GM10248 (cell line): ENCODE measurements around the gene CCR8.
"Not testable (repeated sequence)": the region's sequence is repeated elsewhere in the genome, so short reads cannot be mapped to it uniquely, and the experiment has no call there.

ENCODE experiments used
- CTCF ChIA-PET: fragments of 300-600 bp; sonication (Branson Sonifier 250); formaldehyde crosslinking; extraction: SDS; loops from one replicate; lab custom pipeline; 2021; ENCODE audit warnings: antibody characterized with exemption; lab: Yijun Ruan, JAX
- POLR2A ChIA-PET: fragments of 350-650 bp; sonication (Branson Sonifier 250); formaldehyde crosslinking; extraction: SDS; loops from one replicate; lab custom pipeline; 2020; ENCODE audit warnings: antibody characterized with exemption; lab: Yijun Ruan, JAX
- DNase-seq: peaks from one replicate; pipeline ENCODE4 v3.0.0; 2012; ENCODE audit errors: extremely low spot score
- TF ChIP-seq, protein P1 (sequence below): IDR thresholded peaks from 2 replicates; pipeline ENCODE4 v1.5.1; 2012; ENCODE audit warnings: mild to moderate bottlenecking, low read depth; ENCODE audit errors: extremely low read depth, missing control alignments, control extremely low read depth

The CCR8 gene

DNA sequence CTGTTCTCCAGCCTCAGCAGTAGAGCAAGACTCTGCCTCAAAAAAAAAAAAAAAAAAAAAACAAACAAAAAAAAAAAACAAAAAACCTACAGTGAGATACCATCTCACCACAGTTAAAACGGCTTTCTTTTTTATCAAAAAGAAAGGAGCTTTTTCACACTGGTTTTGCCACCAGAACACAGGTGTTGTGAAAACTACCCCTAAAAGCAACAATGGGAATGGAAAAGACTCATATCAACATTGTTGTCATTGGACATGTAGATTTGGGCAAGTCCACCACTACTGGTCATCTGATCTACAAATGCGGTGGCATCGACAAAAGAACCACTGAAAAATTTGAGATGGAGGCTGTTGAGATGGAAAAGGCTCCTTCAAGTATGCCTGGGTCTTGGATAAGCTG is 28.8 kb downstream of the CCR8 start:
- POLR2A ChIA-PET, result no interaction called here
- CTCF ChIA-PET, result interaction anchor here (1.2 to 2.0 kb wide), 2 partner anchors 20 to 70 kb away, joined by 3 to 7 read pairs; no protein-coding TSS in a partner anchor
- TF ChIP-seq, protein P1, sequence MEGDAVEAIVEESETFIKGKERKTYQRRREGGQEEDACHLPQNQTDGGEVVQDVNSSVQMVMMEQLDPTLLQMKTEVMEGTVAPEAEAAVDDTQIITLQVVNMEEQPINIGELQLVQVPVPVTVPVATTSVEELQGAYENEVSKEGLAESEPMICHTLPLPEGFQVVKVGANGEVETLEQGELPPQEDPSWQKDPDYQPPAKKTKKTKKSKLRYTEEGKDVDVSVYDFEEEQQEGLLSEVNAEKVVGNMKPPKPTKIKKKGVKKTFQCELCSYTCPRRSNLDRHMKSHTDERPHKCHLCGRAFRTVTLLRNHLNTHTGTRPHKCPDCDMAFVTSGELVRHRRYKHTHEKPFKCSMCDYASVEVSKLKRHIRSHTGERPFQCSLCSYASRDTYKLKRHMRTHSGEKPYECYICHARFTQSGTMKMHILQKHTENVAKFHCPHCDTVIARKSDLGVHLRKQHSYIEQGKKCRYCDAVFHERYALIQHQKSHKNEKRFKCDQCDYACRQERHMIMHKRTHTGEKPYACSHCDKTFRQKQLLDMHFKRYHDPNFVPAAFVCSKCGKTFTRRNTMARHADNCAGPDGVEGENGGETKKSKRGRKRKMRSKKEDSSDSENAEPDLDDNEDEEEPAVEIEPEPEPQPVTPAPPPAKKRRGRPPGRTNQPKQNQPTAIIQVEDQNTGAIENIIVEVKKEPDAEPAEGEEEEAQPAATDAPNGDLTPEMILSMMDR, result no peak
- DNase-seq, result no peak

DNA sequence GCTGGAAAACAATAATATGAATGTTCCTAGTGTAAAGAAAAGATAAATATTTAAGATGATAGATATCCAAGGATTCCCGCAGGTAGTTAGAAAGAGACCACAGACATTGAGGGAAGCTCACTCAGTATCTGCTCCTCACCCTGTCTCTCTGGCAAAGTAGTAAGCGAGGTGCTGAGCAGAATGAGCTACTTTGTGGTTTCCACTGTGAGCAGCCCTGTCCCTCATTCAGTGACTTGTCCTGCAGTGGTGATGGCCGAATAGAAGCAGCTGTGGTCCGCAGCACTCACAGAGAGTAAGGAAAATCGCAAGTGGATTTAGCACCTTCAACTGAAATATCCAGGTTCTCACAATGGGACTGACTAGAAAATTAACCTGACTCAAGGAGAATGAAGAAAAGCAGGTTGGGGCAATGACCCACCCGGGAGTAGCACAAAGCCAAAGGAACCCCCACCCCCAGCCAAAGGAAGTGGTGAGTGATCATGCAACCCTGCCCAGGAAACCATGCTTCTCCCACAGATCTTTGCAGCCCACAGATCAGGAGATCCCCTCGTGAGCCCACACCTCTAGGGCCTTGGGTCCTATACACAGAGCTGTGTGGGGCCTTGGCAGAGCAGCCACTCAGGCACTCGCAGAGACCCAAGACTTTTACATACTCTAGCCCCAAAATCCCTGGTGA is 31.9 kb downstream of the CCR8 start:
- ChIA-PET POLR2A (no interaction called here), CTCF (interaction anchor here (0.6 to 5.4 kb wide), 8 partner anchors 11 to 257 kb away, joined by 3 to 18 read pairs (median 3); no protein-coding TSS in a partner anchor)
- TF ChIP-seq, protein P1, result no peak
- no peak for DNase-seq

DNA sequence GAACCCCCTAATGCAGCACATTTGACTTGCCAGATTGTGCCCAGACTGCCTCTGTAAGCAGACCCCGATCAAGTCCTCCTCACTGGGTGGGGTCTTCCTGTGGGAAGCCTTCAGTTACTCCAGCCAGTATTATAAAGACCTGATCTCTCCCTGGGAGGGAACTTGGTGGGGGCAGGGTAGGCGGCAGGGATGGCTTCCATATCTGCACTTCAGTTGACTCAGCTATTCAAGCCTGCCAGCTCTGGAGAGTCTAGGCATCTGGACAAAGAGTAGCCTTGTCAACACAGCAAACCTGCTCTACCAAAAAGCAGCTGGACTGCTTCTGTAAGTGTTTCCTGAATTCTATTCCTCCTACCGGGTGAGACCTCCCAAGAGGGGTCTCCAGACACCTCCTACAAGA is 32.7 kb downstream of the CCR8 start:
- TF ChIP-seq, protein P1, result no peak
- ChIA-PET CTCF (interaction anchor here (1.0 to 5.4 kb wide), 6 partner anchors 11 to 74 kb away, joined by 3 to 18 read pairs (median 8); no protein-coding TSS in a partner anchor), POLR2A (no interaction called here)
- DNase-seq, result no peak

DNA sequence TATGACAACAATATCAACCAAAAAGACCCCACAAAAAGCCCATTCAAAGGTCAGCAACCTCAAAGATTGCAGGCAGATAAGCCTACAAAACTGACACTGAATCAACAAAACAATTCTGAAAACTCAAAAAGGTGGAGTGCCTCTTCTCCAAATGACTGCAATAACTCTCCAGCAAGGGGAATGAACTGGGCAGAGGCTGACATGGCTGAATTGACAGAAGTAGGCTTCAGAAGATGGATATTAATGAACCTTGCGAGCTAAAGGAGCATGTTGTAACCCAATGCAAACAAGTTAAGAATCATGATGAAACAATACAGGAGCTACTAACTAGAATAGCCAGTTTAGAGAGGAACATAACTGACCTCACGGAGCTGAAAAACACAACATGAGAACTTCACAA is 33.3 kb downstream of the CCR8 start:
- ChIA-PET CTCF (interaction anchor here (1.0 to 5.4 kb wide), 4 partner anchors 15 to 71 kb away, joined by 3 to 18 read pairs (median 11); no protein-coding TSS in a partner anchor), POLR2A (no interaction called here)
- DNase-seq, result no peak
- TF ChIP-seq, protein P1, result no peak

DNA sequence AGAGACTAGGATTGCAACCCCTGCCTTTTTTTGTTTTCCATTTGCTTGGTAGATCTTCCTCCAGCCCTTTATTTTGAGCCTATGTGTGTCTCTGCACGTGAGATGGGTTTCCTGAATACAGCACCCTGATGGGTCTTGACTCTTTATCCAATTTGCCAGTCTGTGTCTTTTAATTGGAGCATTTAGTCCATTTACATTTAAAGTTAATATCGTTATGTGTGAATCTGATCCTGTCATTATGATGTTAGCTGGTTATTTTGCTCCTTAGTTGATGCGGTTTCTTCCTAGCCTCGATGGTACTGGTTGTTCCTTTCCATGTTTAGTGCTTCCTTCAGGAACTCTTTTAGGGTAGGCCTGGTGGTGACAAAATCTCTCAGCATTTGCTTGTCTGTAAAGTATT is 40.9 kb downstream of the CCR8 start:
- POLR2A ChIA-PET, DNase-seq, CTCF ChIA-PET: not testable (repeated sequence)

DNA sequence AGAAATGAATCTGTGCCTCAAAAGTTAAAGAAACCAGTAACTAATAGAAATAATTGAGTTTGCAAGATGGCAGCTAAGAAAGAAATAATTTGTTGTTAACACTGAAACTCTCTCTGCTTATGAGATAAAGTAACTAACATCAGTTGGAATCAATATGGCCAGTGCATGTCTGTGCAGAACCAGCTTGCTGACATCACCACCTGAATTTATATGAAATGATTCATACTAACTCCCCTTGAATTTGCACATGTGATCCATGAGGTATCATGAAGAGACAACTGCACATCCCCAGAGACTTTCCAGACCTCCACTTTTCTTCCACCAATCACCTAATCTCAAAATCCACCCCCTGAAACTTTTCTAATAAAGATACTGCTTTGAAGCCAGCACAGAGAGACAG is 43.3 kb downstream of the CCR8 start:
- TF ChIP-seq, protein P1, result no peak
- CTCF ChIA-PET, result interaction anchor here (1.0 to 8.4 kb wide), 6 partner anchors 9 to 195 kb away, joined by 3 to 137 read pairs (median 4); no protein-coding TSS in a partner anchor
- POLR2A ChIA-PET, result interaction anchor here (1.1 kb wide), 1 partner anchor 11 kb away, joined by 6 read pairs; no protein-coding TSS in a partner anchor
- DNase-seq, result no peak
